ENCODE data around the gene TMEM131.

- TF ChIP-seq CTCF (conservative IDR thresholded peaks at IDR 0.05; ENCODE audit: low read depth in 2 of 2) (no peak), POLR2AphosphoS5 (IDR thresholded peaks at IDR 0.05; ENCODE audit: low read depth) (no peak), REST (IDR thresholded peaks at IDR 0.05; ENCODE audit: unreplicated experiment) (no peak), EZH2 (IDR thresholded peaks at IDR 0.05; ENCODE audit: low read depth, unreplicated experiment) (no peak), ETS1 (IDR thresholded peaks at IDR 0.05) (no peak), EZH2phosphoT487 (IDR thresholded peaks at IDR 0.05; ENCODE audit: unreplicated experiment) (no peak), ZNF331 (CRISPR knock-in tag; IDR thresholded peaks at IDR 0.05; ENCODE audit: low read depth) (no peak), STAT1 (IDR thresholded peaks at IDR 0.05; ENCODE audit: unreplicated experiment) (no peak)
Observed at GRCh38 chr2:97967931-97968627, 27.7 kb downstream of the TMEM131 start.
